Measurements from ENCODE around the gene RAD18. TPM values are rescaled to one million over a fixed set of nuclear protein-coding genes. Genes with fewer than 3 reads are reported as not detected.

RAD18 gene
- total and polyA plus RNA-seq, 2 experiments from 2014 or later: 14.3 to 17.5 TPM

DNA sequence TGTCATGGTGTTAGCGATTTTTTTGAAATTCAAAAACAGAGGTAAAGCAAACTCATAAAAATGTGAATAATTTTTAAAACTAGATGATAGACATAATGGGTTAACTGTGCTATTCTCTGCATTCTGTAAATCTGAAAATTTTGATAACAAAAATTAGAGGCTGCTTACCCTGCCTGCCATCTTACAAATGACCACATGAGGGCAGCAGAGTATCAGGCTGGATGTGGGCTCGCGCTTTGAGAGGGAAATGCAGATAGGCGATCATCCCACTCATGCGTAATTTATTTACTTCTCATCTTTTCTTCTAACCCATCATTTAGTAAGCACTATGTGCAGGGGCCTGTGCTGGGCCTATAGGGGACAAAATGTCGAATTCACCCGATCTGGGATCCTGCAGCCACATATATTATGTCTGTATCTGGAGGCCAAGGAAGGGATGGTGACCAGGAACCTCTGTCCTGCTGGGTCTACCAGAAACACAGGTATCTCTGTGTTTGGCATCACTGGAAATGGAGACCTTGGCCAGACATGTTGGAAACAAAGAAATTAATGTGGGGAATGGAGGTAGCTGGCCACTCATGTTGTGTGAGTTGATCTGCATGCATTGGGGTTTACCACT lies 7.8 kb upstream of the RAD18 start:
- no peaks in the 10 kb centered on the region for H3K4me1 ChIP-seq (ENCODE audit: insufficient read depth)
- H3K9me3 ChIP-seq (ENCODE audit: low read depth): no peaks in the 10 kb centered on the region
- H2AFZ ChIP-seq: no peak overlapping the region
- no peaks in the 10 kb centered on the region for H3K27me3 ChIP-seq (replicated peaks; ENCODE audit: insufficient read depth)
- no peaks in the 10 kb centered on the region for H3F3A ChIP-seq (ENCODE audit: insufficient read depth)
- H3K9ac ChIP-seq: no peak overlapping the region
- H3K79me2 ChIP-seq (ENCODE audit: insufficient read depth): no peaks in the 10 kb centered on the region
- DNase-seq: peak; percentile 68
- no peak overlapping the region for H3K27ac ChIP-seq
- WGBS, 2 experiments (ENCODE audit: low coverage in 1 of 2, low lambda C conversion rate in 2 of 2, missing lambda C conversion rate in 2 of 2): 1% methylated on average over 7 of the region's 7 CpGs
- no peaks in the 10 kb centered on the region for H4K20me1 ChIP-seq (ENCODE audit: insufficient read depth)
- H3K4me2 ChIP-seq (ENCODE audit: unreplicated experiment): no peak overlapping the region
- no peaks in the 10 kb centered on the region for H3K36me3 ChIP-seq (ENCODE audit: low read depth)
- TF ChIP-seq EZH2phosphoT487 (IDR thresholded peaks at IDR 0.05; ENCODE audit: insufficient read depth, low read depth) (no peak), EZH2 (IDR thresholded peaks at IDR 0.05; ENCODE audit: insufficient read depth, poor library complexity, severe bottlenecking) (no peak)
- H3K9me2 ChIP-seq (ENCODE audit: insufficient read depth): no peaks in the 10 kb centered on the region
- H3K4me3 ChIP-seq: no peak overlapping the region
- in situ Hi-C loops (cut with MboI): loop anchor here (5.0 kb wide), 1 partner anchor 96 kb away; no protein-coding TSS in a partner anchor

DNA sequence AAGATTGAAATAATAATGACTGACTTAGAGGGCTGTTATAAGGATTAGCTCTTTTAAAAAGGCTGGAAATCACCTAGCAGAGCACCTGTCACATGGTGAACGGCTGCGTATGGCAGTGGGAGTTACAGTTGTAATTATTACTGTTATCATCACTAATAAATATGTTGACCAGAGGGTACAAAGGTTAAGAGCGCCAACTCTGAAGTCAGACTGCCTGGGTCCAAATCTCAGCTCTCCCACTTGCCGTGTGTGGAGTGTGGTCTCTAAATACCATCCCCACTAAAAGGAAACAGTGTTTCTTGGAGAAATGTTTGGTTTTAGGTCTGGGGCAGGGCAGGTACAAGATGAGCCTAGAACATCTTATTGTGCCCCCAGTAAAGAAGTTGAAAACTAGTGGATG lies 6.0 kb upstream of the RAD18 start:
- no peak overlapping the region for H2AFZ ChIP-seq
- in situ Hi-C loops (cut with MboI): no loop called here
- no peaks in the 10 kb centered on the region for H4K20me1 ChIP-seq (ENCODE audit: insufficient read depth)
- H3K4me1 ChIP-seq (ENCODE audit: insufficient read depth): peaks cover 18% of the 10 kb centered on the region
- H3K27ac ChIP-seq: no peak overlapping the region
- no peaks in the 10 kb centered on the region for H3K27me3 ChIP-seq (replicated peaks; ENCODE audit: insufficient read depth)
- H3K9ac ChIP-seq: no peak overlapping the region
- no peaks in the 10 kb centered on the region for H3K36me3 ChIP-seq (ENCODE audit: low read depth)
- no peak overlapping the region for H3K4me3 ChIP-seq
- no peaks in the 10 kb centered on the region for H3K79me2 ChIP-seq (ENCODE audit: insufficient read depth)
- TF ChIP-seq EZH2 (IDR thresholded peaks at IDR 0.05; ENCODE audit: insufficient read depth, poor library complexity, severe bottlenecking) (no peak), EZH2phosphoT487 (IDR thresholded peaks at IDR 0.05; ENCODE audit: insufficient read depth, low read depth) (no peak)
- no peak overlapping the region for H3K4me2 ChIP-seq (ENCODE audit: unreplicated experiment)
- 75 to 80% methylated on average over 4 of the region's 4 CpGs for WGBS, 2 experiments (ENCODE audit: low coverage in 1 of 2, low lambda C conversion rate in 2 of 2, missing lambda C conversion rate in 2 of 2)
- no peaks in the 10 kb centered on the region for H3K9me3 ChIP-seq (ENCODE audit: low read depth)
- no peaks in the 10 kb centered on the region for H3K9me2 ChIP-seq (ENCODE audit: insufficient read depth)
- no peak for DNase-seq
- peaks cover 7% of the 10 kb centered on the region for H3F3A ChIP-seq (ENCODE audit: insufficient read depth)

DNA sequence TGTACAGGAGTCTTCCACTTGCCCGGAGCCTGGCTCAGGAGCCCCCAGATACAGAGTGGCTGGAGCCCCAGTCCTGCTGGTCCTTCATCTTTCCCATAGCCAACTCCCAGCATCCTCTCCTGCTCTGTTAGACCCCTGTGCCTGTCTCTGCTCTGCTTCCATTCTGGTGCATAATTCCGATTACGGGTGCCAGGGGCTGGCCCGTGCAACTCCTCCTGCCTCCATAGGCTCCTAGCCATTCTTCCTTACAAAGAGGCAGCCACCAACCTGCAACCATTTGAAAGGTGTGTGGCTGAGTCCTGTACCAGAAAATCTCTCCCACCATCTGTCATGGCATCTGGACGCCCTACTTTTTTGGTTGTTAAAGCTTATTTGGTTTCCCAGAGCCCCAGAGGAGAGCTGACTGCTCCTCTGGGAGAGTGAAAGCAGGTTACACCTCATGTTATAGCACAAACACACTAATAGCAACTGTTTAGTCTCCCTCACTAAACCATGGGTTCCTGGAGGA lies 5.2 kb upstream of the RAD18 start:
- in situ Hi-C loops (cut with MboI): no loop called here
- Histone ChIP-seq H3K9me2 (ENCODE audit: insufficient read depth) (no peaks in the 10 kb centered on the region), H4K20me1 (ENCODE audit: insufficient read depth) (no peaks in the 10 kb centered on the region), H3F3A (ENCODE audit: insufficient read depth) (peaks cover 15% of the 10 kb centered on the region), H3K36me3 (ENCODE audit: low read depth) (no peaks in the 10 kb centered on the region), H3K9ac (no peak overlapping the region), H3K27me3 (replicated peaks; ENCODE audit: insufficient read depth) (no peaks in the 10 kb centered on the region), H3K9me3 (ENCODE audit: low read depth) (no peaks in the 10 kb centered on the region), H3K27ac (no peak overlapping the region), H3K4me3 (no peak overlapping the region), H3K4me2 (ENCODE audit: unreplicated experiment) (no peak overlapping the region), H3K79me2 (ENCODE audit: insufficient read depth) (no peaks in the 10 kb centered on the region), H2AFZ (no peak overlapping the region), H3K4me1 (ENCODE audit: insufficient read depth) (peaks cover 25% of the 10 kb centered on the region)
- WGBS, 2 experiments (ENCODE audit: low coverage in 1 of 2, low lambda C conversion rate in 2 of 2, missing lambda C conversion rate in 2 of 2): 76 to 78% methylated on average over 5 of the region's 5 CpGs
- TF ChIP-seq EZH2 (IDR thresholded peaks at IDR 0.05; ENCODE audit: insufficient read depth, poor library complexity, severe bottlenecking) (no peak), EZH2phosphoT487 (IDR thresholded peaks at IDR 0.05; ENCODE audit: insufficient read depth, low read depth) (no peak)
- DNase-seq: no peak

DNA sequence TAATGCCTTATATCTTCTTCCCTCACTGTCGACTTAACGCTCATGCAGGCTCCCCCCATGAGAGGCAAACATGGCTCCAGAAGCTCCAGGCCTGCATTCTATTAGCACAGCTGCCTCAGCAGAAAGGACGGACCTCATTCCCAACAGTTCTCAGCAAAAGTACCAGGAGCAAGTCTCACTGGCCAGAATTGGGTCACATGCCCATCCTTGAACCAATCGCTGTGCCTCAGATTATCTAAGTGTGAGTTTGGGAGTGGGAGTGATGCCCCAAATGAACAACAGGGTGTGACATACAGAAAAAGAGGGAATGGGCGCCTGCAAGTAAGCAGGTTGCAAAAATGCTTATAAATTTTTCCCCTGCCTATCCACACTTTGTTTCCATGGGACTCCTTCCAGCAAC lies 4.3 kb upstream of the RAD18 start:
- in situ Hi-C loops (cut with MboI): no loop called here
- no peaks in the 10 kb centered on the region for H3K36me3 ChIP-seq (ENCODE audit: low read depth)
- no peak overlapping the region for H3K4me3 ChIP-seq
- H3K9me2 ChIP-seq (ENCODE audit: insufficient read depth): no peaks in the 10 kb centered on the region
- peaks cover 7% of the 10 kb centered on the region for H3K79me2 ChIP-seq (ENCODE audit: insufficient read depth)
- H3K9me3 ChIP-seq (ENCODE audit: low read depth): no peaks in the 10 kb centered on the region
- no peaks in the 10 kb centered on the region for H4K20me1 ChIP-seq (ENCODE audit: insufficient read depth)
- H3K27ac ChIP-seq: no peak overlapping the region
- H3K4me1 ChIP-seq (ENCODE audit: insufficient read depth): peaks cover 25% of the 10 kb centered on the region
- no peak overlapping the region for H2AFZ ChIP-seq
- H3F3A ChIP-seq (ENCODE audit: insufficient read depth): peaks cover 15% of the 10 kb centered on the region
- H3K27me3 ChIP-seq (replicated peaks; ENCODE audit: insufficient read depth): no peaks in the 10 kb centered on the region
- TF ChIP-seq EZH2phosphoT487 (IDR thresholded peaks at IDR 0.05; ENCODE audit: insufficient read depth, low read depth): no peak
- WGBS, 2 experiments (ENCODE audit: low coverage in 1 of 2, low lambda C conversion rate in 2 of 2, missing lambda C conversion rate in 2 of 2): 43 to 51% methylated on average over 5 of the region's 5 CpGs
- DNase-seq: no peak
- H3K9ac ChIP-seq: no peak overlapping the region
- H3K4me2 ChIP-seq (ENCODE audit: unreplicated experiment): no peak overlapping the region
